ENCODE measurements around the gene NR4A1. TPM values are rescaled to one million over a fixed set of nuclear protein-coding genes. Genes with fewer than 3 reads are reported as not detected.

The NR4A1 gene
- total RNA-seq, 2 donors from 2014 or later: 51.1 to 52.0 TPM

- intact Hi-C loops (cut with DNase I): no loop called here
- no peak overlapping the region for H3K4me3 ChIP-seq
- no peak for DNase-seq
Observed at GRCh38 chr12:52020539-52021336, 30.5 kb upstream of the NR4A1 start.

GRCh38 chr12:52022841-52023181 is 28.4 kb upstream of the NR4A1 start:
- peak overlapping the region; percentile 68 to 71 for H3K9ac ChIP-seq (ENCODE audit: low read depth in 2 of 2, low read length in 2 of 2)
- H3K27ac ChIP-seq: no peak overlapping the region
- intact Hi-C loops (cut with DNase I): no loop called here

More at GRCh38 chr12:52020539-52021336, 30.5 kb upstream of the NR4A1 start:
- no peaks in the 10 kb centered on the region for H3K36me3 ChIP-seq
- TF ChIP-seq, protein P1, sequence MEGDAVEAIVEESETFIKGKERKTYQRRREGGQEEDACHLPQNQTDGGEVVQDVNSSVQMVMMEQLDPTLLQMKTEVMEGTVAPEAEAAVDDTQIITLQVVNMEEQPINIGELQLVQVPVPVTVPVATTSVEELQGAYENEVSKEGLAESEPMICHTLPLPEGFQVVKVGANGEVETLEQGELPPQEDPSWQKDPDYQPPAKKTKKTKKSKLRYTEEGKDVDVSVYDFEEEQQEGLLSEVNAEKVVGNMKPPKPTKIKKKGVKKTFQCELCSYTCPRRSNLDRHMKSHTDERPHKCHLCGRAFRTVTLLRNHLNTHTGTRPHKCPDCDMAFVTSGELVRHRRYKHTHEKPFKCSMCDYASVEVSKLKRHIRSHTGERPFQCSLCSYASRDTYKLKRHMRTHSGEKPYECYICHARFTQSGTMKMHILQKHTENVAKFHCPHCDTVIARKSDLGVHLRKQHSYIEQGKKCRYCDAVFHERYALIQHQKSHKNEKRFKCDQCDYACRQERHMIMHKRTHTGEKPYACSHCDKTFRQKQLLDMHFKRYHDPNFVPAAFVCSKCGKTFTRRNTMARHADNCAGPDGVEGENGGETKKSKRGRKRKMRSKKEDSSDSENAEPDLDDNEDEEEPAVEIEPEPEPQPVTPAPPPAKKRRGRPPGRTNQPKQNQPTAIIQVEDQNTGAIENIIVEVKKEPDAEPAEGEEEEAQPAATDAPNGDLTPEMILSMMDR (IDR thresholded peaks at IDR 0.05): peak; percentile 44
- H3K27me3 ChIP-seq: peaks cover 2% of the 10 kb centered on the region
- peaks cover 5% of the 10 kb centered on the region for H3K4me1 ChIP-seq
- no peak overlapping the region for H3K27ac ChIP-seq
- no peaks in the 10 kb centered on the region for H3K9me3 ChIP-seq
- H3K9ac ChIP-seq (ENCODE audit: low read depth in 2 of 2, low read length in 2 of 2): no peak overlapping the region

DNA sequence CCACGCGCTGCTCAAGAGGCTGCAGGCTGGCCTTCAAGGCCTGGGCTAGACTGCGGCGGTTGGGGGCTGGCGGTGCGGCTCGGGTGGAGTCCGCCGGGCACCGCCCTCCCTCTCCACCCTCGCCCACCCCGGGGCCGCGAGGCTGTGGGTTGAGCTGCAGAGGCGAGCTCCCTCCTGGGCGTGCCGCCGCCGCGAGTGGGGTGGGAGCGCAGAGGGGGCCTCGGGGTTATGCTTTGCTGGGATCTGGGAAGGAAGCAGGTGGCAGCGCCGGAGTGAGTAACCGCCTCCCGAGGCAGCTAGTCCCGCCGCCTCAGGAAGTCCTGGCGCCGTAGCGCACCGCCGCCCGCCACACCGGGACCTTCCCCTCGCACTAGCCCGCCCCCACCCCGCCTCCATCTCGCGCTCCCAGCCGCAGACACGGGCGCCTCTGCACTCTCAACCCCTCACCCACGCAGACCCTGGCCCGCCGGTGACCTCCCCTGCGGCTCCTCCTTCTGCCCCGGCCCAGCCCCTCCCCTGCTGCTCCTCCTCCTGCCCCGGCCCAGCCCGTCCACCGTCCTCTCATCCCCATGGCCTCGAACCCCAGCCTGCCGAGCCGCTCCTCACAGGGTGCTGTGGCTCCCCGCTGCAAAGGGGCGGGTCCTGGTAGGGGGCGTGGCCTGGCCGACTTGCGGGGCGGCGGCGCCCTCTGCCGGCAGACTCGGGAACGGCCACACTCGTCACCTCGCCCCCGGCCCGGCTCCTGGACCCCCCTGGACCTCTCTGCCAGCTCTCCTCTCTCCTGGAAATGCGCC is 27.9 kb upstream of the NR4A1 start:
- Histone ChIP-seq H3K36me3 (no peaks in the 10 kb centered on the region), H3K4me3 (peak overlapping the region; percentile 55), H3K9ac (ENCODE audit: low read depth in 2 of 2, low read length in 2 of 2) (peak overlapping the region; percentile 68 to 71), H3K9me3 (no peaks in the 10 kb centered on the region), H3K27ac (peak overlapping the region; percentile 92), H3K4me1 (peaks cover 8% of the 10 kb centered on the region), H3K27me3 (no peaks in the 10 kb centered on the region)
- intact Hi-C loops (cut with DNase I): no loop called here
- peak; percentile 92 for DNase-seq
- TF ChIP-seq, protein P1 (IDR thresholded peaks at IDR 0.05): peak; percentile 89

More at GRCh38 chr12:52022841-52023181, 28.4 kb upstream of the NR4A1 start:
- DNase-seq: peak; percentile 57
- TF ChIP-seq, protein P1 (IDR thresholded peaks at IDR 0.05): no peak
- Histone ChIP-seq H3K9me3 (no peaks in the 10 kb centered on the region), H3K27me3 (no peaks in the 10 kb centered on the region), H3K4me1 (peaks cover 8% of the 10 kb centered on the region), H3K4me3 (peak overlapping the region; percentile 55), H3K36me3 (no peaks in the 10 kb centered on the region)

- Histone ChIP-seq H3K9ac (ENCODE audit: low read depth in 2 of 2, low read length in 2 of 2) (peak overlapping the region; percentile 68 to 70), H3K4me3 (peak overlapping the region; percentile 55)
- intact Hi-C loops (cut with DNase I): no loop called here
Observed at GRCh38 chr12:52023976-52024688, 27.1 kb upstream of the NR4A1 start.

More at GRCh38 chr12:52023976-52024688, 27.1 kb upstream of the NR4A1 start:
- TF ChIP-seq, protein P1 (IDR thresholded peaks at IDR 0.05): no peak
- Histone ChIP-seq H3K9me3 (no peaks in the 10 kb centered on the region), H3K36me3 (no peaks in the 10 kb centered on the region), H3K27me3 (no peaks in the 10 kb centered on the region), H3K27ac (peak overlapping the region; percentile 92), H3K4me1 (peaks cover 8% of the 10 kb centered on the region)
- DNase-seq: no peak

All from colonic mucosa (tissue), 4 donors.